Activated CD4-positive, alpha-beta T cell treated with anti-CD3 and anti-CD28 coated beads for 36 hours (primary cell): Measurements from ENCODE around the gene ARHGDIA. TPM values are rescaled to one million over a fixed set of nuclear protein-coding genes. Genes with fewer than 3 reads are reported as not detected.

Source experiments
- ATAC-seq: fragments of 200-7000 bp; cut with Tn5 transposase; one replicate; pipeline ENCODE4 v1.10.0; 2021; ENCODE audit warnings: mild to moderate bottlenecking, moderate library complexity
- CTCF ChIA-PET: fragments of 350-600 bp; sonication (Branson Sonifier 250); formaldehyde crosslinking; loops from one replicate; lab custom pipeline; 2021; ENCODE audit warnings: antibody characterized with exemption; lab: Charles Lee
- POLR2A ChIA-PET: fragments of 350-600 bp; sonication (Branson Sonifier 250); formaldehyde crosslinking; loops from one replicate; lab custom pipeline; 2021; ENCODE audit warnings: antibody characterized with exemption, inconsistent platforms; lab: Charles Lee
- DNase-seq: peaks from one replicate; pipeline ENCODE4 v3.0.0-alpha.2; 2020
- H3K27ac Mint-ChIP-seq: one replicate; pipeline ENCODE4 v1.8.0; 2021; ENCODE audit warnings: mixed read lengths
- H3K27me3 Mint-ChIP-seq: one replicate; pipeline ENCODE4 v1.8.0; 2021; ENCODE audit warnings: mixed read lengths
- H3K36me3 Mint-ChIP-seq: one replicate; pipeline ENCODE4 v1.8.0; 2021; ENCODE audit warnings: low read depth, mixed read lengths
- H3K4me1 Mint-ChIP-seq: one replicate; pipeline ENCODE4 v1.8.0; 2021; ENCODE audit warnings: mixed read lengths
- H3K4me3 Mint-ChIP-seq: one replicate; pipeline ENCODE4 v1.8.0; 2021; ENCODE audit warnings: mild to moderate bottlenecking, moderate library complexity, mixed read lengths
- H3K9me3 Mint-ChIP-seq: one replicate; pipeline ENCODE4 v1.8.0; 2021; ENCODE audit warnings: low read depth, mixed read lengths
- intact Hi-C, 2 experiments: fragments of 100-400 bp; cut with DNase I in 1 of 2; cut with micrococcal nuclease in 1 of 2; formaldehyde crosslinking; loops; one replicate each; pipeline versions ENCODE4 v1.14.2 to v1.15.1; 2022 to 2024; cut with DNase I, micrococcal nuclease
- total RNA-seq, 2 experiments: library from RNA; stranded (reverse); gene quantifications; one replicate each; pipeline ENCODE4 v1.2.3, GENCODE V29; 2021

ARHGDIA gene
- total RNA-seq, 2 experiments from 2014 or later: 513 to 661 TPM

- CTCF ChIA-PET: interaction anchor here (1.4 kb wide), 1 partner anchor 36 kb away, joined by 3 read pairs; no protein-coding TSS in a partner anchor
- H3K36me3 Mint-ChIP-seq: peaks cover 12% of the 10 kb centered on the region
- ATAC-seq (no peak), DNase-seq (no peak)
- no peak overlapping the region for H3K27ac Mint-ChIP-seq
- peaks cover 3% of the 10 kb centered on the region for H3K27me3 Mint-ChIP-seq
- H3K4me3 Mint-ChIP-seq: no peak overlapping the region
- POLR2A ChIA-PET: no interaction called here
- H3K9me3 Mint-ChIP-seq: no peaks in the 10 kb centered on the region
- H3K4me1 Mint-ChIP-seq: peaks cover 9% of the 10 kb centered on the region
- intact Hi-C loops: no loop called here
Measured at GRCh38 chr17:81905993-81906392, 34.9 kb upstream of the ARHGDIA start.

GRCh38 chr17:81905424-81905875 lies 34.3 kb upstream of the ARHGDIA start:
- Mint-ChIP-seq H3K4me3 (no peak overlapping the region), H3K9me3 (no peaks in the 10 kb centered on the region), H3K27ac (no peak overlapping the region), H3K4me1 (peaks cover 11% of the 10 kb centered on the region), H3K27me3 (peaks cover 5% of the 10 kb centered on the region), H3K36me3 (peaks cover 12% of the 10 kb centered on the region)
- CTCF ChIA-PET: interaction anchor here (0.6 to 1.4 kb wide), 2 partner anchors 36 to 80 kb away, joined by 3 read pairs; no protein-coding TSS in a partner anchor
- POLR2A ChIA-PET: no interaction called here
- ATAC-seq (no peak), DNase-seq (no peak)
- intact Hi-C loops: no loop called here

GRCh38 chr17:81904600-81905423 lies 33.7 kb upstream of the ARHGDIA start:
- H3K27ac Mint-ChIP-seq: no peak overlapping the region
- CTCF ChIA-PET: interaction anchor here (0.6 kb wide), 1 partner anchor 81 kb away, joined by 3 read pairs; no protein-coding TSS in a partner anchor
- no peak for ATAC-seq
- H3K4me3 Mint-ChIP-seq: no peak overlapping the region
- no peak for DNase-seq
- peaks cover 18% of the 10 kb centered on the region for H3K36me3 Mint-ChIP-seq
- peaks cover 5% of the 10 kb centered on the region for H3K27me3 Mint-ChIP-seq
- no peaks in the 10 kb centered on the region for H3K9me3 Mint-ChIP-seq
- POLR2A ChIA-PET: no interaction called here
- peaks cover 6% of the 10 kb centered on the region for H3K4me1 Mint-ChIP-seq
- intact Hi-C loops: no loop called here

- CTCF ChIA-PET: no interaction called here
- H3K36me3 Mint-ChIP-seq: peaks cover 23% of the 10 kb centered on the region
- H3K4me3 Mint-ChIP-seq: no peak overlapping the region
- no peak overlapping the region for H3K27ac Mint-ChIP-seq
- H3K27me3 Mint-ChIP-seq: peaks cover 5% of the 10 kb centered on the region
- POLR2A ChIA-PET: no interaction called here
- H3K9me3 Mint-ChIP-seq: no peaks in the 10 kb centered on the region
- intact Hi-C loops: no loop called here
- ATAC-seq: no peak
- H3K4me1 Mint-ChIP-seq: peaks cover 5% of the 10 kb centered on the region
- DNase-seq: no peak
Measured at GRCh38 chr17:81903896-81904599, 32.9 kb upstream of the ARHGDIA start.

- intact Hi-C loops: no loop called here
- ChIA-PET CTCF (no interaction called here), POLR2A (no interaction called here)
- DNase-seq: no peak
- ATAC-seq: no peak
- H3K27ac Mint-ChIP-seq: no peak overlapping the region
- H3K36me3 Mint-ChIP-seq: peaks cover 23% of the 10 kb centered on the region
- H3K27me3 Mint-ChIP-seq: peaks cover 5% of the 10 kb centered on the region
- no peaks in the 10 kb centered on the region for H3K9me3 Mint-ChIP-seq
- no peak overlapping the region for H3K4me3 Mint-ChIP-seq
- peaks cover 5% of the 10 kb centered on the region for H3K4me1 Mint-ChIP-seq
Measured at GRCh38 chr17:81903415-81903831, 32.3 kb upstream of the ARHGDIA start.

- Mint-ChIP-seq H3K27me3 (peaks cover 5% of the 10 kb centered on the region), H3K27ac (no peak overlapping the region), H3K4me3 (no peak overlapping the region), H3K36me3 (peaks cover 29% of the 10 kb centered on the region), H3K4me1 (peaks cover 5% of the 10 kb centered on the region), H3K9me3 (no peaks in the 10 kb centered on the region)
- intact Hi-C loops: no loop called here
- ChIA-PET CTCF (no interaction called here), POLR2A (no interaction called here)
- DNase-seq: no peak
- ATAC-seq: peak; percentile 45
Measured at GRCh38 chr17:81902653-81903414, 31.7 kb upstream of the ARHGDIA start.

- peaks cover 5% of the 10 kb centered on the region for H3K27me3 Mint-ChIP-seq
- peaks cover 33% of the 10 kb centered on the region for H3K36me3 Mint-ChIP-seq
- DNase-seq (no peak), ATAC-seq (peak; percentile 42)
- intact Hi-C loops: no loop called here
- no peaks in the 10 kb centered on the region for H3K9me3 Mint-ChIP-seq
- no peak within 1 kb of the TSS for H3K27ac Mint-ChIP-seq
- POLR2A ChIA-PET: no interaction called here
- H3K4me1 Mint-ChIP-seq: peaks cover 5% of the 10 kb centered on the region
- CTCF ChIA-PET: no interaction called here
- H3K4me3 Mint-ChIP-seq: no peak within 1 kb of the TSS
Measured at GRCh38 chr17:81902023-81902652, 31.0 kb upstream of the ARHGDIA start, which contains the start of gene NPB. NPB (plus strand) TSS chr17:81902238; CDS start chr17:81902278, 40 bp downstream.

GRCh38 chr17:81901167-81902022 lies 30.3 kb upstream of the ARHGDIA start:
- Mint-ChIP-seq H3K9me3 (no peaks in the 10 kb centered on the region), H3K4me3 (no peak overlapping the region), H3K27ac (no peak overlapping the region), H3K4me1 (peaks cover 5% of the 10 kb centered on the region), H3K36me3 (peaks cover 33% of the 10 kb centered on the region), H3K27me3 (peaks cover 5% of the 10 kb centered on the region)
- intact Hi-C loops: no loop called here
- ChIA-PET POLR2A (no interaction called here), CTCF (interaction anchor here (0.5 kb wide), 1 partner anchor 262 kb away, joined by 3 read pairs; no protein-coding TSS in a partner anchor)
- ATAC-seq (peak; percentile 6), DNase-seq (no peak)

- H3K4me1 Mint-ChIP-seq: peaks cover 5% of the 10 kb centered on the region
- intact Hi-C loops: no loop called here
- ATAC-seq (no peak), DNase-seq (no peak)
- no peak overlapping the region for H3K27ac Mint-ChIP-seq
- no peak overlapping the region for H3K4me3 Mint-ChIP-seq
- CTCF ChIA-PET: interaction anchor here (0.6 kb wide), 1 partner anchor 14 kb away, joined by 3 read pairs; no protein-coding TSS in a partner anchor
- POLR2A ChIA-PET: no interaction called here
- peaks cover 39% of the 10 kb centered on the region for H3K36me3 Mint-ChIP-seq
- no peaks in the 10 kb centered on the region for H3K9me3 Mint-ChIP-seq
- peaks cover 5% of the 10 kb centered on the region for H3K27me3 Mint-ChIP-seq
Measured at GRCh38 chr17:81900181-81900820, 29.2 kb upstream of the ARHGDIA start.
